Progenitor cell of endocrine pancreas (in vitro differentiated cells): ENCODE measurements around the gene PTCD1. TPM values are rescaled to one million over a fixed set of nuclear protein-coding genes. Genes with fewer than 3 reads are reported as not detected.

Experiments
- DNase-seq: peaks from one replicate; pipeline ENCODE4 v3.0.0; 2021; ENCODE audit warnings: low spot score; ENCODE audit not compliant: unreplicated experiment
- H3K27ac Mint-ChIP-seq: 2 replicates; pipeline ENCODE4 v1.8.0; 2021; ENCODE audit warnings: mild to moderate bottlenecking, moderate library complexity, mixed read lengths
- H3K27me3 Mint-ChIP-seq: 2 replicates; pipeline ENCODE4 v1.8.0; 2021; ENCODE audit warnings: mixed read lengths
- H3K36me3 Mint-ChIP-seq: 2 replicates; pipeline ENCODE4 v1.8.0; 2022; ENCODE audit warnings: mixed read lengths; ENCODE audit not compliant: insufficient read depth
- H3K4me1 Mint-ChIP-seq: 2 replicates; pipeline ENCODE4 v1.8.0; 2021; ENCODE audit warnings: low read depth, mixed read lengths
- H3K4me3 Mint-ChIP-seq: 2 replicates; pipeline ENCODE4 v1.8.0; 2021; ENCODE audit warnings: low read depth, mild to moderate bottlenecking, moderate library complexity, mixed read lengths
- H3K9me3 Mint-ChIP-seq: 2 replicates; pipeline ENCODE4 v1.8.0; 2021; ENCODE audit warnings: low read depth, mixed read lengths
- total RNA-seq: library from RNA; stranded (reverse); gene quantifications from 2 replicates; pipeline ENCODE4 v1.2.1, GENCODE V29; 2021
- TF ChIP-seq, protein P1 (sequence below): fragments of 200-600 bp; sonication (generic); IDR thresholded peaks from one replicate; pipeline ENCODE4 v1.5.0; 2021; ENCODE audit warnings: antibody characterized with exemption, mild to moderate bottlenecking; ENCODE audit not compliant: unreplicated experiment

PTCD1 gene
- total RNA-seq, 1 donor from 2014 or later: 16.8 TPM

- H3K9me3 Mint-ChIP-seq: no peaks in the 10 kb centered on the region
- H3K36me3 Mint-ChIP-seq: peaks cover 16% of the 10 kb centered on the region
These were observed 17.7 kb upstream of the PTCD1 start for GRCh38 chr7:99456288-99456687.

GRCh38 chr7:99455874-99456273 is 17.3 kb upstream of the PTCD1 start:
- Mint-ChIP-seq H3K27me3 (no peaks in the 10 kb centered on the region), H3K4me1 (no peaks in the 10 kb centered on the region), H3K4me3 (no peak overlapping the region), H3K9me3 (no peaks in the 10 kb centered on the region), H3K27ac (peak overlapping the region; percentile 73), H3K36me3 (peaks cover 19% of the 10 kb centered on the region)
- DNase-seq: no peak
- TF ChIP-seq, protein P1, sequence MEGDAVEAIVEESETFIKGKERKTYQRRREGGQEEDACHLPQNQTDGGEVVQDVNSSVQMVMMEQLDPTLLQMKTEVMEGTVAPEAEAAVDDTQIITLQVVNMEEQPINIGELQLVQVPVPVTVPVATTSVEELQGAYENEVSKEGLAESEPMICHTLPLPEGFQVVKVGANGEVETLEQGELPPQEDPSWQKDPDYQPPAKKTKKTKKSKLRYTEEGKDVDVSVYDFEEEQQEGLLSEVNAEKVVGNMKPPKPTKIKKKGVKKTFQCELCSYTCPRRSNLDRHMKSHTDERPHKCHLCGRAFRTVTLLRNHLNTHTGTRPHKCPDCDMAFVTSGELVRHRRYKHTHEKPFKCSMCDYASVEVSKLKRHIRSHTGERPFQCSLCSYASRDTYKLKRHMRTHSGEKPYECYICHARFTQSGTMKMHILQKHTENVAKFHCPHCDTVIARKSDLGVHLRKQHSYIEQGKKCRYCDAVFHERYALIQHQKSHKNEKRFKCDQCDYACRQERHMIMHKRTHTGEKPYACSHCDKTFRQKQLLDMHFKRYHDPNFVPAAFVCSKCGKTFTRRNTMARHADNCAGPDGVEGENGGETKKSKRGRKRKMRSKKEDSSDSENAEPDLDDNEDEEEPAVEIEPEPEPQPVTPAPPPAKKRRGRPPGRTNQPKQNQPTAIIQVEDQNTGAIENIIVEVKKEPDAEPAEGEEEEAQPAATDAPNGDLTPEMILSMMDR: no peak

More at GRCh38 chr7:99456288-99456687, 17.7 kb upstream of the PTCD1 start:
- peak overlapping the region; percentile 73 for H3K27ac Mint-ChIP-seq
- TF ChIP-seq, protein P1: no peak
- H3K27me3 Mint-ChIP-seq: no peaks in the 10 kb centered on the region
- no peak overlapping the region for H3K4me3 Mint-ChIP-seq
- no peaks in the 10 kb centered on the region for H3K4me1 Mint-ChIP-seq
- no peak for DNase-seq

GRCh38 chr7:99453105-99453504 is 14.5 kb upstream of the PTCD1 start:
- Mint-ChIP-seq H3K27ac (no peak overlapping the region), H3K4me3 (no peak overlapping the region)

DNA sequence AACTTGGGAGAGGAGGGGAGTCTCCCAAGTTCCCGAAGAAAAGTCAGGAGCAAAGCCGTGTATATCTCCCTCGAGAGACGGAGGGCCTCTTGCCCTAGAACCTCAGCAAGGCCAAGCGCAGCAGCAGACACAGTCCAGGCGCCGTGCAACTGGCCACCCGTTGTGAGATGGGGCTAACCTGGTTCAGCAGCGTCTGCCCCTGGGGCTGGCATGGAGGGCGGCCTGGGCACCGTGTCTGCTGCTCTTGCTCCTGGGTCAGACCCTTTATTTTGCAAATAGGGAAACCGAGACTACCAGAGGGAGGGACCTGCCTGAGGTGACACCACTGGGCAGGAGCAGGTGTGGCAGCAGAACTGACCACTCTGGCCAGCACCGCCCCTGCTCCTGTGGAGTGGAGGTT is 13.9 kb upstream of the PTCD1 start:
- no peak overlapping the region for H3K27ac Mint-ChIP-seq
- TF ChIP-seq, protein P1: no peak
- no peaks in the 10 kb centered on the region for H3K4me1 Mint-ChIP-seq
- H3K36me3 Mint-ChIP-seq: peaks cover 13% of the 10 kb centered on the region
- H3K9me3 Mint-ChIP-seq: no peaks in the 10 kb centered on the region
- H3K4me3 Mint-ChIP-seq: no peak overlapping the region
- H3K27me3 Mint-ChIP-seq: no peaks in the 10 kb centered on the region
- no peak for DNase-seq

More at GRCh38 chr7:99453105-99453504, 14.5 kb upstream of the PTCD1 start:
- H3K36me3 Mint-ChIP-seq: peaks cover 10% of the 10 kb centered on the region
- H3K27me3 Mint-ChIP-seq: no peaks in the 10 kb centered on the region
- H3K9me3 Mint-ChIP-seq: no peaks in the 10 kb centered on the region
- H3K4me1 Mint-ChIP-seq: no peaks in the 10 kb centered on the region
- TF ChIP-seq, protein P1: no peak
- DNase-seq: no peak

GRCh38 chr7:99451936-99452335 is 13.3 kb upstream of the PTCD1 start:
- no peak overlapping the region for H3K27ac Mint-ChIP-seq
- no peaks in the 10 kb centered on the region for H3K27me3 Mint-ChIP-seq
- no peak overlapping the region for H3K4me3 Mint-ChIP-seq
- TF ChIP-seq, protein P1: no peak
- H3K36me3 Mint-ChIP-seq: peaks cover 13% of the 10 kb centered on the region
- H3K9me3 Mint-ChIP-seq: no peaks in the 10 kb centered on the region
- DNase-seq: no peak
- no peaks in the 10 kb centered on the region for H3K4me1 Mint-ChIP-seq
